ENCODE data around the gene MOB3B. TPM values are rescaled to one million over a fixed set of nuclear protein-coding genes. Genes with fewer than 3 reads are reported as not detected.

Gene MOB3B
- total and polyA plus RNA-seq, 2 of the 13 experiments (the other 11 are each of a cell fraction or from before 2014, with no cell fraction given), result 0.03 to 0.09 TPM

- no peak for TF ChIP-seq FOXP4 (CRISPR knock-in tag; IDR thresholded peaks at IDR 0.05)
- no peak for TF ChIP-seq ZNF550 (CRISPR knock-in tag; IDR thresholded peaks at IDR 0.05; ENCODE audit: borderline replicate concordance)
- TF ChIP-seq ZNF251 (CRISPR knock-in tag; IDR thresholded peaks at IDR 0.05), result no peak
- no peak for TF ChIP-seq HBP1 (CRISPR knock-in tag; IDR thresholded peaks at IDR 0.05; ENCODE audit: low read depth)
- TF ChIP-seq ZNF142 (CRISPR knock-in tag; IDR thresholded peaks at IDR 0.05), result no peak
- TF ChIP-seq CSRNP1 (CRISPR knock-in tag; IDR thresholded peaks at IDR 0.05), result no peak
- TF ChIP-seq ZBTB38 (CRISPR knock-in tag; IDR thresholded peaks at IDR 0.05), result no peak
- TF ChIP-seq SATB2 (CRISPR knock-in tag; IDR thresholded peaks at IDR 0.05), result no peak
Observed at GRCh38 chr9:27336829-27337228, 192.8 kb downstream of the MOB3B start (continued).

All from HepG2 (cell line).